ENCODE data around the gene RND3.

Gene RND3

DNA sequence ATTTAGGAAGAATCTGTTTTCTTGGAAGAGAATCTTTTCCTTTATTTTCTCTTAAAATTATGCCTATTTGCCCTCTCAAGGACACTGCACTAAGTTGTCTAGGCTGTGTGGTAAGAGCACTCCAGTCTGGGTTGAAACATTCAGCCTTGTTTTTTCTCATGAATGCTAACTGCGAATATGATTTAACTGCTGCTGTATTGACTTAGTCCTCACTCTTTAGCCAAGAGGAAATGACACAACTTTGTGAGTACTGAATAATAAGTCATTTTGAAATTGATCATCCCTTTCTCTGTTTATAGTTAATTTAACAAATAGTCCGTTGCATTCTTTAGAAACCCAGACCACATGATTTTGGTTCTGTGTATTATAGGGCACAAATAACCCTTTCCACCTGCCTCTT lies 4.5 kb upstream of the RND3 start:
- DNase-seq (ENCODE audit: low read depth) = no peak

DNA sequence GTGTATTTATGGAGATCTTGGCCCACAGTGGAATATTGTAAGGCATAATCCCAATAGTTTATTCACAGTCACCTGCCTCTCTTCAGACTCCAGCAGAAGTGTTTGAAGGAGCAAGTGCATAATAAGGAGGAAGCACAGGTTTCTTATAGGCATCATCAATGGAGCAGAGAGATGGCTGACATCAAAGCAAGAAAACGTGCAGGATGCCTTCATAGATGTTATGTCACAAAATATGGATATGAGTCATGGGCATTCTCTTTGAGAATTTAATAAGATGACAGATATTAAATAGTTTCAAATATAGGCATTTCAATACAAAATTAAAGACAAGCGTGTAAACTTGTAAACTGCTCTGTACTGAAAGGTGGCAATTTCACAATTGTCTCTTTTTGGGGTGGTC lies 4.0 kb upstream of the RND3 start:
- no peak for DNase-seq (ENCODE audit: low read depth)

GRCh38 chr2:150490466-150490865 lies 3.0 kb upstream of the RND3 start:
- DNase-seq (ENCODE audit: low read depth) = no peak

- DNase-seq (ENCODE audit: low read depth) = no peak
Measured at GRCh38 chr2:150486539-150487484, 655 bp downstream of the RND3 start.

GRCh38 chr2:150485871-150486538 lies 1.5 kb downstream of the RND3 start:
- DNase-seq (ENCODE audit: low read depth) = no peak

GRCh38 chr2:150485114-150485870 lies 2.2 kb downstream of the RND3 start:
- no peak for DNase-seq (ENCODE audit: low read depth)

GRCh38 chr2:150484461-150485021 lies 2.9 kb downstream of the RND3 start:
- DNase-seq (ENCODE audit: low read depth) = no peak

DNA sequence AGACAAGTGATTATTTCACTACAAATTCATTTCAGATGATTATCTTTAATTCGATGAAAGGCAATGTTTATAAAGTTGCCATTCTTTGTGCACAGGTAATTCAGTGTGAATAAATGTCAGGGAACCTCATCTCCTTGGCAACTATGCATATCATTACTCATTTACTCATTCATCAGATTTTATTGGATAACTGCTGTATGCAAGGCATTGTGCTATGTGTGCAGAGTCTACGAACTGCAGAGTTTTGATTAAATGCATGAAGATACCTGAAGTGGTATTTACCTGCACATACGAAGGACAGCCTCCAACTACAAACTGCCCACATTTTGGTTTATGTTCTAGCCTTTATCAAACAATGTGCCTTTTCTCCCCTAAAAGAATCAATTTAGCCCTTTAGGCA lies 3.5 kb downstream of the RND3 start:
- no peak for DNase-seq (ENCODE audit: low read depth)

DNA sequence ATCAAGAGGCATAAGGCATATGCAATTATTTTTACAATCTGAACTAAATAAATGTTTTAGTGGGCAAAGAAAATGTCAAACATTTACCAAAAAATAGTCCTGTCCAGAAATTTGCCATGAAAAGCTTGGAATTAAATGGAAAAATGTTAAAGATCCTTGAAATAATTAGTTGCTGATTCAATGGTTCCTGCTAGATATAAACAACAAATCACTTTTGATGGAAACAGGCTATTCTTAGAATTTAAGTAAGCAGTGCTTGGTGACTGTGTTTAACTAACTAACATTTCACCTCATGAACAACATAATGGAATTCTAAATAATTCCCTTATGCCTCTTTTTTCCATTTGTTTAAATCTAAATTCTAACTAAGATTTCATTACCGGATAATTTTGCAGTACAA lies 3.9 kb downstream of the RND3 start:
- no peak for DNase-seq (ENCODE audit: low read depth)

DNA sequence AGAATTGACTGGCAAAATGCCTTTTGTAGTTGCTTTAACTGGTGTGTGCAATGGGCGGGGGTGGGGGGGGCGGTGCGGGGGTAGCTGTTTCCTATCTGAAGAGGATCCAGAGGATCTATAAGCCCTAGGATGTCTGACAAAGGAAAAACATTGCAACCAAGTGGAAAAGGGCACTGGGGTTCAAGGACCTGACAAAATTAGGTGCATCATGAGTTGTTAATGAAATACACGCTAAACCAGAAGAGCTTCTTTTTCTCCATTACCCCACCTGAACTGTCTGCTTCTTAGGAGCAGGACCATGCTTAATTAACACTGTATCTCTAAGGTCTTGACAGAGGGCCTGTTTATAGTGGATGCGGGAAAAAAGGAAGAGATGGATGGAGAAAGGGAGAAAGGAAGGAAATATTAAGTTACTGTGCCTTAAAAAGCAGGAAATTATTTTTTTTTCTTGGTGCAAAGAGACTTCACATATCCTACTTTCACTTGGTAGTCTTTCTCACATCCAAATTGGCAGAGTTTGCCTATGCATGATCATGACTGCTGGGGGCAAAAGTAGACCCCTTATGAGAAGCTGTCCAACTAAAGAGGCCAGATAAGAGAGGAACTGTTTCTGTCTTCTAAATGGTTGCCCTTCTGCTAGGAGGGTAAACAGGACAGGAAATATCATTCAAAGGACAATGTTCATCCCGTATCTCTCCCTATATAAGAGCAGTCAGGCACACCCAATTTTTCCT lies 4.6 kb downstream of the RND3 start:
- no peak for DNase-seq (ENCODE audit: low read depth)

DNA sequence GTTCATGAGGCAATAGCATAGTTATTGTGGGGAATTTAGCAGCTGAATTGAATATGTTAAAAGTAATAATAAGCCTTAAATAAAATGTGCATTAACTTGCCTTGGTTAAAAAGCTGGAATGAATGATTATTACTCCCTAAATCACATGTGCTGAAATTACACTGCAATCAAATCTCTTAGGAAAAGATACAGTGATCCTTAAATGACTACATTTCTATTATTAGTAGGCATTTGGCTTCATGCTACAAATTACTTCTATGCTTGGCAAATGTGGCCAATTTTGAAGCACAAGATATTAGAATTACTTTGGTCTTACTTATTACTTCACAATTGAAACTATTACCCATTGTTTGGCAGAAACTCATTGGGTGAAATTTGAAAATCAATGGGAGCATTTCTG lies 5.4 kb downstream of the RND3 start:
- DNase-seq (ENCODE audit: low read depth) = no peak

GRCh38 chr2:150480971-150481830 lies 6.3 kb downstream of the RND3 start:
- no peak for DNase-seq (ENCODE audit: low read depth)

GRCh38 chr2:150480241-150480640 lies 7.2 kb downstream of the RND3 start:
- DNase-seq (ENCODE audit: low read depth) = no peak

DNA sequence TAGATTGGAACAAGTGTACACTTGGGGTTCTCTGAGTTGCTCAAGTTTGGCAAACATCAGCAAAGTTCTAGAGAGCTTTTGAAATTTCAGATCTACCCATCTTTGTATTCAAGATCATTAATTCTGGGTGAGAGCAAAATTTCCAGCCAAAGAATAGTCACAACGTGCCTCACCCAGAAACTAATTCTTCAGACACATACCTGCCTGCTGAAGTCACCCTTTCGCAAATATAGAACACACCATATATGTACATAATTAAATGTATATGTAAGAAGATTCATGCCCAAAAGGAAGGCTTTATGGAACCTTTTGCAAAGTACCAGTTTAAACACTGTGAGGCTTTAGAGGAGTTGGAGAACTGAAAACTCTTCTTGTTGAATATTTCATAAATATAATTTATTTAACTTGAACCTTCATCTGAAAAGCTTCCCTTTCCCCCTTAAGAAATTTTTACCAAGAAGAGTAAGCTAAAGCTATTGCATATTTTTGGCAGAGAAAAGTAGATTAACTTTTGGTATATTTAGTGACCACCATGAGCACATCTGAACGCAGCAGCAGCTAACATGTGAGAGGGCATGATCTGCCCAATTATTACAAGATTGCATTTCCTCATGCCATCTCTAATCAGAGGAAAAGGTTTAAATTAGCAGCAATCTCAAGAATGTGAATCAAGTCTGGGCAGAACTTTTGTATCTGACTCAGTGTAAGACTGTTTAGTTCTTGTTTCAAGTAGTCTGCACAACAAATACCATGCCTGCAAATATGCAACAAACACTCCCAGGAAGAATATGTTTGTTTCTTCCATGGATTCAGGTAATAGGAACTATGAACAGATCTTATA lies 8.2 kb downstream of the RND3 start:
- no peak for DNase-seq (ENCODE audit: low read depth)

GRCh38 chr2:150478200-150478974 lies 9.1 kb downstream of the RND3 start:
- DNase-seq (ENCODE audit: low read depth) = no peak

- no peak for DNase-seq (ENCODE audit: low read depth)
Measured at GRCh38 chr2:150477347-150477746, 10.1 kb downstream of the RND3 start.

GRCh38 chr2:150476809-150477302 lies 10.6 kb downstream of the RND3 start:
- DNase-seq (ENCODE audit: low read depth) = no peak

DNA sequence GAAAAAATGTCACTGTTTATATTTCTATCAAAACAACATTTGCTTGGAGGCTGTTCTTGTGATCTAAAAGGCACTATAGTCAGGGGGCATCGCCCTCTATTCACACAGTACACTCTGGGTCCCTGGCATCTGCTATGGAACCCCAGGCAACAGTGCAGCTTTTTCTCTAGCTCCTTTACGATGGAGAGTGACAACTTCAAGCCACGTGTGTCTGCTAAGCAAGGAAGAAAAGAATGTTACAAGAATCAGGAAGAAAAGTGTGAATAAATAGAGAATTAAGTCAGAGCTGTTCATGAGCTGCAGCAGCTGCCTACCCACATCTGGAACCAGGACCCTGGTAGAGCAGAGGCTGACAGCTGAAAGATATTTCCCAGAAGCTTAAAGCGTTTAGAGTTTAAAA lies 11.2 kb downstream of the RND3 start:
- no peak for DNase-seq (ENCODE audit: low read depth)
